CD4-positive, alpha-beta T cell (primary cell): ENCODE data around the gene TOP2B. TPM values are rescaled to one million over a fixed set of nuclear protein-coding genes. Genes with fewer than 3 reads are reported as not detected.

Experiments used
- ATAC-seq: fragments of 200-7000 bp; cut with Tn5 transposase; one replicate; pipeline ENCODE4 v1.10.0; 2022; ENCODE audit warnings: mild to moderate bottlenecking; ENCODE audit not compliant: poor library complexity
- CTCF ChIA-PET: fragments of 350-600 bp; sonication (Branson Sonifier 250); formaldehyde crosslinking; loops from one replicate; lab custom pipeline; 2021; ENCODE audit warnings: antibody characterized with exemption, inconsistent platforms; lab: Charles Lee
- POLR2A ChIA-PET: fragments of 350-600 bp; sonication (Branson Sonifier 250); formaldehyde crosslinking; loops from one replicate; lab custom pipeline; 2021; ENCODE audit warnings: antibody characterized with exemption, inconsistent platforms; lab: Charles Lee
- DNase-seq, 14 experiments: peaks; one replicate each; pipeline ENCODE4 v3.0.0-alpha.2; 2013 to 2020; ENCODE audit warnings: mixed read lengths in 2 of 14
- H3K27ac ChIP-seq, 2 donors: one replicate each; pipeline versions ENCODE4 v1.5.1 to v1.7.0; 2013; ENCODE audit warnings: low read length in 2 of 2, low read depth in 1 of 2, mild to moderate bottlenecking in 1 of 2
- H3K27me3 ChIP-seq, 2 experiments: 1 replicate in 1 of 2; 2 replicates in 1 of 2; pipeline versions ENCODE4 v1.6.1 to v1.7.0; 2013; ENCODE audit warnings: low read length in 2 of 2, control low read depth in 1 of 2, mild to moderate bottlenecking in 1 of 2, moderate library complexity in 1 of 2; ENCODE audit not compliant: insufficient read depth in 2 of 2, control insufficient read depth in 1 of 2
- H3K36me3 ChIP-seq: one replicate; pipeline ENCODE4 v1.6.1; 2013; ENCODE audit warnings: low read length, control low read depth; ENCODE audit not compliant: insufficient read depth
- H3K4me1 ChIP-seq: one replicate; pipeline ENCODE4 v1.6.1; 2013; ENCODE audit warnings: low read length, control low read depth; ENCODE audit not compliant: insufficient read depth
- H3K4me3 ChIP-seq: one replicate; pipeline ENCODE4 v1.5.1; 2013; ENCODE audit warnings: mild to moderate bottlenecking, low read length, moderate library complexity
- H3K9me3 ChIP-seq, 2 experiments: 1 replicate in 1 of 2; 2 replicates in 1 of 2; pipeline versions ENCODE4 v1.6.1 to v1.7.0; 2013; ENCODE audit warnings: low read length in 2 of 2, mild to moderate bottlenecking in 2 of 2, control low read depth in 1 of 2, moderate library complexity in 1 of 2; ENCODE audit not compliant: control insufficient read depth in 1 of 2, insufficient read depth in 1 of 2
- H3K27ac Mint-ChIP-seq: one replicate; pipeline ENCODE4 v1.8.0; 2020; ENCODE audit warnings: mixed read lengths
- H3K27me3 Mint-ChIP-seq: one replicate; pipeline ENCODE4 v1.8.0; 2021; ENCODE audit warnings: mixed read lengths
- H3K36me3 Mint-ChIP-seq: one replicate; pipeline ENCODE4 v1.8.0; 2021; ENCODE audit warnings: low read depth, mixed read lengths
- H3K4me1 Mint-ChIP-seq: one replicate; pipeline ENCODE4 v1.8.0; 2021; ENCODE audit warnings: low read depth, mixed read lengths
- H3K4me3 Mint-ChIP-seq: one replicate; pipeline ENCODE4 v1.8.0; 2020; ENCODE audit warnings: mild to moderate bottlenecking, mixed read lengths
- H3K9me3 Mint-ChIP-seq: one replicate; pipeline ENCODE4 v1.8.0; 2020; ENCODE audit warnings: mixed read lengths
- intact Hi-C, 2 experiments: fragments of 100-400 bp; cut with DNase I in 1 of 2; cut with micrococcal nuclease in 1 of 2; formaldehyde crosslinking; loops; one replicate each; pipeline versions ENCODE4 v1.15.1 to v1.9.0; 2023 to 2025; cut with DNase I, micrococcal nuclease
- total RNA-seq, 174 experiments: library from RNA in 2 of 174; stranded (reverse) in 2 of 174; gene quantifications; one replicate each; pipeline ENCODE4 v1.2.3 and lab custom pipeline; 2021 to 2026
- TF ChIP-seq, protein P1 (sequence below): fragments of 200-600 bp; IDR thresholded peaks from one replicate; pipeline ENCODE4 v1.8.0; 2022; ENCODE audit warnings: antibody characterized with exemption, mild to moderate bottlenecking

Gene TOP2B
- total RNA-seq, 2 experiments from 2014 or later = 79.7 to 80.4 TPM

DNA sequence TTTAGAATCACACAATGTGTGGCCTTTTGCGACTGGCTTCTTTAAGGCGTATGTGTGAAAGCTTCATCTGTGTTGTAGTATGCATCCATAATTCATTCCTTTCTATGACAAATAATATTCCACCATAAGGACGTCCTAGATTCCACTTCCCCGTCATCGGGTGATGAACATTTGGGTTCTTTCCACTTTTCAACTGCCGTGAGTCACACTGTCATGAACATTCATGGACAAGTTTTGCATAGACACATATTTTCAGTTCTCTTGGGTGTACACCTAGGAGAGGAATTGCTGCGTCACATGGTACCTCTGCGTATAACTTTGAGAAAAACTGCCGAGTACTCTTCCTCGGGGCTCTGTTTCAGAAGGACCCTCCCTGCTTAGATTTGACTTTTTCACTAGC lies 97.3 kb downstream of the TOP2B start:
- no peak overlapping the region for H3K27ac ChIP-seq
- no peaks in the 10 kb centered on the region for H3K4me1 ChIP-seq
- no peak for DNase-seq
- ChIA-PET POLR2A (no interaction called here), CTCF (no interaction called here)
- H3K4me3 Mint-ChIP-seq = no peak overlapping the region
- peaks cover 0 to 2% of the 10 kb centered on the region in 2 experiments for H3K27me3 ChIP-seq
- TF ChIP-seq, protein P1, sequence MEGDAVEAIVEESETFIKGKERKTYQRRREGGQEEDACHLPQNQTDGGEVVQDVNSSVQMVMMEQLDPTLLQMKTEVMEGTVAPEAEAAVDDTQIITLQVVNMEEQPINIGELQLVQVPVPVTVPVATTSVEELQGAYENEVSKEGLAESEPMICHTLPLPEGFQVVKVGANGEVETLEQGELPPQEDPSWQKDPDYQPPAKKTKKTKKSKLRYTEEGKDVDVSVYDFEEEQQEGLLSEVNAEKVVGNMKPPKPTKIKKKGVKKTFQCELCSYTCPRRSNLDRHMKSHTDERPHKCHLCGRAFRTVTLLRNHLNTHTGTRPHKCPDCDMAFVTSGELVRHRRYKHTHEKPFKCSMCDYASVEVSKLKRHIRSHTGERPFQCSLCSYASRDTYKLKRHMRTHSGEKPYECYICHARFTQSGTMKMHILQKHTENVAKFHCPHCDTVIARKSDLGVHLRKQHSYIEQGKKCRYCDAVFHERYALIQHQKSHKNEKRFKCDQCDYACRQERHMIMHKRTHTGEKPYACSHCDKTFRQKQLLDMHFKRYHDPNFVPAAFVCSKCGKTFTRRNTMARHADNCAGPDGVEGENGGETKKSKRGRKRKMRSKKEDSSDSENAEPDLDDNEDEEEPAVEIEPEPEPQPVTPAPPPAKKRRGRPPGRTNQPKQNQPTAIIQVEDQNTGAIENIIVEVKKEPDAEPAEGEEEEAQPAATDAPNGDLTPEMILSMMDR = no peak
- H3K36me3 Mint-ChIP-seq = no peaks in the 10 kb centered on the region
- no peaks in the 10 kb centered on the region for H3K9me3 ChIP-seq
- no peak overlapping the region for H3K4me3 ChIP-seq
- no peaks in the 10 kb centered on the region for H3K36me3 ChIP-seq
- no peak overlapping the region for H3K27ac Mint-ChIP-seq
- H3K4me1 Mint-ChIP-seq = no peaks in the 10 kb centered on the region
- peaks cover 5% of the 10 kb centered on the region for H3K27me3 Mint-ChIP-seq
- intact Hi-C loops = no loop called here
- ATAC-seq = no peak
- H3K9me3 Mint-ChIP-seq = no peaks in the 10 kb centered on the region

DNA sequence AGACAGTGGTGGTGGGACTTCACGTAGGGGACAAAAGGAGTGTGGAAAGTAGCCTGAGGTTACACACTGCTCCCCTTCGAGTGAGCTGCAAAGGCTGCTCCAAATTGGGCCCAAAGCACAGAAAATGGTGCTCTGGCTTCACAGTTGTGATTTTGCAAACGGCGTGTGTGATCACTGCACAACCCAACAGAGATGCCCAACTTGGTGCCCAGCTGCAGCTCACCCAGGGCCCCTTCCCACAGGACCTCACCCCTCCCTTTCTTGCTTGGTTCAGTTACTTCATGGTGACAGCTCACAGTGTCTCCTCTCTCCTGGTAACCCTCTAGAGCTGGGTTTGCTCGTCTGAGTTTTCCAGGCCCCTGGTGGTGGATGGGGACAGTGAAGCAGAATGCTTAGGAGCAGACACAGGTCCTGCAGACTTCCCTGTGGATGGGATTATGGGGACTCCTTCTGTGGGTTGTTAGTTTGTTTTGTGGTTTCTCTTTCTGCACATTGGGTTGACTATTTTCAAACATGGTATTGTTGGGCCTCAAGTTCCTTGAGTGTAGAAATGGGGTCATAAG lies 98.3 kb downstream of the TOP2B start:
- Histone ChIP-seq H3K4me3 (no peak overlapping the region), H3K9me3 (no peaks in the 10 kb centered on the region), H3K4me1 (no peaks in the 10 kb centered on the region), H3K27ac (no peak overlapping the region), H3K36me3 (no peaks in the 10 kb centered on the region), H3K27me3 (peaks cover 0 to 4% of the 10 kb centered on the region in 2 experiments)
- H3K36me3 Mint-ChIP-seq = no peaks in the 10 kb centered on the region
- ATAC-seq (no peak), DNase-seq (no peak)
- H3K27ac Mint-ChIP-seq = no peak overlapping the region
- intact Hi-C loops = no loop called here
- CTCF ChIA-PET = no interaction called here
- H3K4me3 Mint-ChIP-seq = no peak overlapping the region
- TF ChIP-seq, protein P1 = no peak
- H3K27me3 Mint-ChIP-seq = peaks cover 5% of the 10 kb centered on the region
- no peaks in the 10 kb centered on the region for H3K4me1 Mint-ChIP-seq
- POLR2A ChIA-PET = no interaction called here
- no peaks in the 10 kb centered on the region for H3K9me3 Mint-ChIP-seq

DNA sequence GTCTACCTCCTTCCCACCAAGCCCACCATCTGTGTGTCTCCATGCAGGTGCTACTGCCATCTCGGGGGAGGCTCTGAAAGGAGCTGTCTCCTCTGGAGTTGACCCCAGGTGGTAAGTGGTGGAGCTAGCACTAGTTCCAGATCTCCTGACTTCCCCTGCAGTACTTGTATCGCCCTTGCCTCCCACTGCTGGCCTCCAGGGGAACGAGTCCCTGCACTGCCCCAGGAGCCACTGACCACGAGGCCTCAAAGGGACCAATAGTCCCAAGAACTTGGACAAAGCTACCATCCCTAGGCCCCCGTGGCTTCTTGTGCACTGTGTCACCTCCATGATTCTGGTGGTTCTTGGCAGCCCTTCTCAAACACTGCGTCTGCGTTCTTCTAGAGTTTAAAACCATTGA lies 98.9 kb downstream of the TOP2B start:
- intact Hi-C loops = no loop called here
- no peak overlapping the region for H3K4me3 ChIP-seq
- no peaks in the 10 kb centered on the region for H3K36me3 ChIP-seq
- H3K27ac ChIP-seq = no peak overlapping the region
- no peaks in the 10 kb centered on the region for H3K36me3 Mint-ChIP-seq
- H3K27me3 ChIP-seq = peaks cover 0 to 4% of the 10 kb centered on the region in 2 experiments
- H3K4me1 ChIP-seq = no peaks in the 10 kb centered on the region
- POLR2A ChIA-PET = no interaction called here
- H3K4me1 Mint-ChIP-seq = no peaks in the 10 kb centered on the region
- DNase-seq = no peak
- H3K9me3 ChIP-seq = no peaks in the 10 kb centered on the region
- CTCF ChIA-PET = no interaction called here
- TF ChIP-seq, protein P1 = no peak
- ATAC-seq = no peak
- H3K27ac Mint-ChIP-seq = no peak overlapping the region
- H3K27me3 Mint-ChIP-seq = peaks cover 5% of the 10 kb centered on the region
- H3K4me3 Mint-ChIP-seq = no peak overlapping the region
- H3K9me3 Mint-ChIP-seq = no peaks in the 10 kb centered on the region
